T47D (cell line): ENCODE measurements around the gene BCL2L13.
"Not testable (repeated sequence)": the region's sequence is repeated elsewhere in the genome, so short reads cannot be mapped to it uniquely, and the experiment has no call there.

ENCODE experiments used
- DNase-seq, 2 experiments: peaks; one replicate each; pipeline versions ENCODE4 v3.0.0 to v3.0.0-alpha.2; 2011 to 2012; ENCODE audit warnings: low read depth in 1 of 2, low spot score in 1 of 2
- JUND ChIP-seq: IDR thresholded peaks from 2 replicates; pipeline ENCODE4 v1.6.1; 2012; ENCODE audit warnings: low read depth
- in situ Hi-C: cut with HindIII; loops from 2 replicates; pipeline ENCODE4 v1.10.0; 2016; ENCODE audit warnings: low sequenced_read_pairs, low pct_unique_long_range_greater_than_20kb

Gene BCL2L13

GRCh38 chr22:17749605-17750395, 111.2 kb downstream of the BCL2L13 start:
- no peak for TF ChIP-seq JUND
- no peak for DNase-seq
- in situ Hi-C loops: no loop called here

- no peak for DNase-seq
- in situ Hi-C loops: no loop called here
- no peak for TF ChIP-seq JUND
These were observed 113.0 kb downstream of the BCL2L13 start for GRCh38 chr22:17751596-17751995.

- no peak for TF ChIP-seq JUND
- in situ Hi-C loops: no loop called here
- no peak for DNase-seq
These were observed 114.9 kb downstream of the BCL2L13 start for GRCh38 chr22:17753401-17753989.

DNA sequence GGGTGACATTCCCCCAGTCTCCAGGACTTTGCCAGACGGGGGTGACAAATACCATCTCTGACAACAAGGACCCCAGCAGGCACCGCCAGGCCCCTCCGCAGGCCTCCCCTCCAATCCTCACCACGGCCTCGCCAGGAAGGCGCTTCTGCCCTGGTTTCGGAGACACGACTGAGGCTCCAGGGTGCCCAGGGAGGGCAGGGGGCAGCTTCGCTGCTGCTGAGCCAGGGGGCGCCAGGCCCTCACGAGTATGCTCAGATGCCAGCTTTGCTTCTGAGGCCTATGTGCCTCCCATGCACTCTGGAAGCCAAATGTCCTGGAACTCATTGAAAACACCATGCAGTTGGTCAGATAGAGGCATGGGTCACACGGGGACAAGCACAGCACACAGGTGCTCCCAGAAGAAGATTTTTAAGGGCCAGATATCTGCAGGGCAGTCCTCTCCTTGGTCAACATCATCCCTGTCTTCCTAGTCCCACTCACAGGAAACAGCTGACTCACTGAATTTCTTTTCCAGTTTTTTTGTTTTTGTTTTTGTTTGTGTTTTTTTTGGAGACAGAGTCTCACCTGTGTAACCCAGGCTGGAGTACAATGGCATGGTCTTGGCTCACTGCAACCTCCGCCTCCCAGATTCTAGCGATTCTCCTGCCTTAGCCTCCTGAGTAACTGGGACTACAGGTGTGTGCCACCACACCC, 115.8 kb downstream of the BCL2L13 start:
- TF ChIP-seq JUND: no peak
- DNase-seq: peak in 1 of 2 experiments; percentile 24
- in situ Hi-C loops: no loop called here

DNA sequence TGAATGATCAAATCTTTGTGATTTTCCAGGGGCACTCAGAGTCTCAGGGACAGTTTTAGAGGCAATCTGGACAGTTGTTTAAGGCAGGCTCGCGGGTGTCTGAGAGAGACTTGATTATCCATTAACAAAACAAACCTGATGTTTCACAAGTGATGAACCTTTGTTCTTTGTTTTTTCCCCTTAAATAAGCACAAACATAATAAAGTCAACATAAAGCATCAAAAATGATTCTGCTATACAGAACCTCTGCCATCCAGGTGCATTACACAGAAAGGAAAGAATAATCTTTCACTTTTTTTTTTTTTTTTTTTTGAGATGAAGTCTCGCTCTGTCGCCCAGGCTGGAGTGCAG, 122.6 kb downstream of the BCL2L13 start:
- in situ Hi-C loops: no loop called here
- TF ChIP-seq JUND: no peak
- no peak for DNase-seq

- in situ Hi-C loops, DNase-seq: not testable (repeated sequence)
These were observed 124.9 kb downstream of the BCL2L13 start for GRCh38 chr22:17763442-17763841.

DNA sequence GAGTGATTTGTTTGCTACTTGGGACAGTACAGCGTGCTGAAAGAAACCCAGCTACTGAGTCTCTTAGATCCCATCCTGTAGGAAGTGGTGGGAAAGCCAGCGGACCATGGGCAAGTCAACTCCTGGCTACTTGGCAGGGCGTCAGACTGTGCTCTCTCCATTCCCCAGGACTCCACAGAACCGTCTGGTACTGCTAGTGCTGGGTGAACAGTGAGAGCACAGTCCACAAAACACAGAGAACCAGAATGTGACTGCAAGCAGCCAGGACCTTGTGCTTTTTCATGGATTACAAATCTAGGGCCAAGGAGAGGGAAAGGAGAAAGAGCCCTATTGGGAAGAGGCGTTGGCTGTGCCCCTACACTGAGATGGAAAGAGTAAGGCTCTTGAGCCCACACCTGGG, 125.5 kb downstream of the BCL2L13 start:
- TF ChIP-seq JUND: no peak
- DNase-seq: no peak
- in situ Hi-C loops: no loop called here

- in situ Hi-C loops, DNase-seq: not testable (repeated sequence)
These were observed 126.3 kb downstream of the BCL2L13 start for GRCh38 chr22:17764852-17765251.

GRCh38 chr22:17767233-17768065, 128.9 kb downstream of the BCL2L13 start:
- no peak for TF ChIP-seq JUND
- in situ Hi-C loops: no loop called here
- DNase-seq: peak in 1 of 2 experiments; percentile 51

- TF ChIP-seq JUND: no peak
- DNase-seq: no peak
- in situ Hi-C loops: no loop called here
These were observed 130.6 kb downstream of the BCL2L13 start for GRCh38 chr22:17769013-17769715.

DNA sequence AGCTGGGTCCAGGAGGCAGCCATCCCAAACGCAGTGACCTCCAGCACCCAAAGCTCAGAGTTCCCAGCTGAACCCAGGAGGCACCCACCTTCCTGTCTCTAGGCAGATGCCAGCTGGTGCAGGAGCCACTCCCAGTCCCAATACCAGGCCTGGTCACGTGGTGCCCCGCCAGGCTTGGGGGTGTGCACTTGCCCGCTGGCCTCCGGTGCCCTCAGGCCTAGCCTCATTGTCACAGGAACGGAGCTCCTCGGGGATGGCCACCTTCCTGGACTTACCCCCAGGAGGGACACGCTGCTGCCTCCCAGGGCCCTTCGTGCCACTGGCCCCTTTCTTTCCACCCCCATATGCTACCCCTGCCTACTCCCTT, 131.1 kb downstream of the BCL2L13 start:
- in situ Hi-C loops: no loop called here
- no peak for DNase-seq
- TF ChIP-seq JUND: no peak

GRCh38 chr22:17770180-17771077, 131.9 kb downstream of the BCL2L13 start:
- in situ Hi-C loops: no loop called here
- TF ChIP-seq JUND: no peak
- no peak for DNase-seq
